ENCODE measurements around the gene LHX4.

DNA sequence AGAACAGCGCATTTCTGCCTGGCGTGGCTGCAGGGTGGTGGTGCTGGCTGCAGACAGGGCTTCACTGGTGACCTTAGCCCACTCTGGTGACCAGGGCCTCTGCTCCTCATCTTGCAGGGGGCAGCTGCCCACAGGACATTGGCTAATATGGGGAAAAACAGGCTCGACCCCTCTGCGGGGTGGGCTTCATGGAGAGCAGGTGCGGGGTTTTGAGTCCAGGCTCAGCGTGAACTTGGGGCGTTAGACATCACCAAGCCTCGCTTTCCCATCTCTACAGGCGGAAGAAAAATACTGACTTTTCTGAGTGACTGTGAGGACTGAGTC, 24.4 kb downstream of the LHX4 start:
- TF ChIP-seq, protein P1, sequence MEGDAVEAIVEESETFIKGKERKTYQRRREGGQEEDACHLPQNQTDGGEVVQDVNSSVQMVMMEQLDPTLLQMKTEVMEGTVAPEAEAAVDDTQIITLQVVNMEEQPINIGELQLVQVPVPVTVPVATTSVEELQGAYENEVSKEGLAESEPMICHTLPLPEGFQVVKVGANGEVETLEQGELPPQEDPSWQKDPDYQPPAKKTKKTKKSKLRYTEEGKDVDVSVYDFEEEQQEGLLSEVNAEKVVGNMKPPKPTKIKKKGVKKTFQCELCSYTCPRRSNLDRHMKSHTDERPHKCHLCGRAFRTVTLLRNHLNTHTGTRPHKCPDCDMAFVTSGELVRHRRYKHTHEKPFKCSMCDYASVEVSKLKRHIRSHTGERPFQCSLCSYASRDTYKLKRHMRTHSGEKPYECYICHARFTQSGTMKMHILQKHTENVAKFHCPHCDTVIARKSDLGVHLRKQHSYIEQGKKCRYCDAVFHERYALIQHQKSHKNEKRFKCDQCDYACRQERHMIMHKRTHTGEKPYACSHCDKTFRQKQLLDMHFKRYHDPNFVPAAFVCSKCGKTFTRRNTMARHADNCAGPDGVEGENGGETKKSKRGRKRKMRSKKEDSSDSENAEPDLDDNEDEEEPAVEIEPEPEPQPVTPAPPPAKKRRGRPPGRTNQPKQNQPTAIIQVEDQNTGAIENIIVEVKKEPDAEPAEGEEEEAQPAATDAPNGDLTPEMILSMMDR (IDR thresholded peaks at IDR 0.05): no peak
- no peak for TF ChIP-seq POLR2AphosphoS5 (IDR thresholded peaks at IDR 0.05)

Data from breast epithelium (tissue), 3 donors.